Body of pancreas (tissue), 4 donors: ENCODE data around the gene TBX20. TPM values are rescaled to one million over a fixed set of nuclear protein-coding genes. Genes with fewer than 3 reads are reported as not detected.

ENCODE experiments used
- ATAC-seq: fragments of 150-250 bp; one replicate; pipeline ENCODE4 v1.9.1; 2016
- DNase-seq, 4 donors: peaks; one replicate each; pipeline ENCODE4 v3.0.0-alpha.2; 2019
- H3K27ac ChIP-seq, 4 donors: fragments of 200-600 bp; sonication (generic); 1 replicate in 3 of 4; 2 replicates in 1 of 4; pipeline versions ENCODE4 v1.5.1 to v1.6.1; 2016 to 2019; ENCODE audit warnings: mild to moderate bottlenecking in 1 of 4, mixed read lengths in 1 of 4, moderate library complexity in 1 of 4
- H3K27me3 ChIP-seq, 2 donors: fragments of 200-600 bp; sonication (generic); one replicate each; pipeline ENCODE4 v1.6.0; 2016; ENCODE audit warnings: mild to moderate bottlenecking in 1 of 2
- H3K36me3 ChIP-seq, 2 donors: fragments of 200-600 bp; sonication (generic); replicated peaks in 1 of 2; 2 replicates each; pipeline ENCODE4 v1.5.1; 2016; ENCODE audit warnings: low read depth in 2 of 2; ENCODE audit not compliant: insufficient read depth in 1 of 2
- H3K4me1 ChIP-seq: fragments of 200-600 bp; sonication (generic); one replicate; pipeline ENCODE4 v1.6.0; 2016
- H3K4me3 ChIP-seq, 2 donors: fragments of 200-600 bp; sonication (generic); 1 replicate in 1 of 2; 2 replicates in 1 of 2; pipeline ENCODE4 v1.5.1; 2016 to 2019
- H3K9me3 ChIP-seq, 3 donors: fragments of 200-600 bp; sonication (generic); 1 replicate in 2 of 3; 2 replicates in 1 of 3; pipeline ENCODE4 v1.5.1; 2016
- POLR2A ChIP-seq, 3 donors: fragments of 450-650 bp; IDR thresholded peaks; one replicate each; pipeline ENCODE4 v1.6.1; 2016; ENCODE audit warnings: antibody characterized with exemption in 3 of 3, mild to moderate bottlenecking in 2 of 3
- WGBS, 2 donors: methylation state at CpG; one replicate each; pipeline ENCODE4 v1.1.5; 2017; 5-methylcytosine and 5-hydroxymethylcytosine counted together
- intact Hi-C: fragments of 100-400 bp; cut with DNase I; formaldehyde crosslinking; loops from one replicate; pipeline ENCODE4 v1.15.1; 2023
- total RNA-seq, 2 donors: library from RNA; depleted of rRNA; stranded (reverse); fragments of >200 nt; gene quantifications; one replicate each; pipeline ENCODE4 v1.1.0, GENCODE V29; 2016
- TF ChIP-seq, protein P1 (sequence below), 7 experiments: fragments of 450-650 bp in 4 of 7; fragments of 200-600 bp in 3 of 7; sonication (generic) in 3 of 7; IDR thresholded peaks; one replicate each; pipeline ENCODE4 v1.5.1; 2016 to 2019; ENCODE audit warnings: antibody characterized with exemption in 7 of 7

The TBX20 gene
- total RNA-seq, 2 donors from 2014 or later, result not detected

DNA sequence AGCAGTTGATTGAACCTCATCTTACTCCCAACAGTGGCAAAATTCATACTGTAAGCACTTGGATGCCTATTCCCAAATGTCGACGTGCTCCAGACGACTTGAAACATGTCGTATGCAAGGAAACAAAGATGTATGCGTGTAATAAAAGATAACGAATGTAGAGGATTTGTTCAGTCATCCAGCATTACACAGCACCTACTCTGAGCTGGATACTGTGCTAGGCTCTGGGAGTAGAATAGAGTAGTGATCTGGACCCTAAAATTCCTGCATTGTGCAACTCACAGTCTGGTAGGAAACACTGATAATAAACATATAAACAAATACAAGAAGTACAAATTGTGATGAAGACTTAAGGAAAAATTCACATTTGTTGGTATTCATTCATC is 5.6 kb upstream of the TBX20 start:
- no peak overlapping the region for H3K27ac ChIP-seq
- TF ChIP-seq, protein P1, sequence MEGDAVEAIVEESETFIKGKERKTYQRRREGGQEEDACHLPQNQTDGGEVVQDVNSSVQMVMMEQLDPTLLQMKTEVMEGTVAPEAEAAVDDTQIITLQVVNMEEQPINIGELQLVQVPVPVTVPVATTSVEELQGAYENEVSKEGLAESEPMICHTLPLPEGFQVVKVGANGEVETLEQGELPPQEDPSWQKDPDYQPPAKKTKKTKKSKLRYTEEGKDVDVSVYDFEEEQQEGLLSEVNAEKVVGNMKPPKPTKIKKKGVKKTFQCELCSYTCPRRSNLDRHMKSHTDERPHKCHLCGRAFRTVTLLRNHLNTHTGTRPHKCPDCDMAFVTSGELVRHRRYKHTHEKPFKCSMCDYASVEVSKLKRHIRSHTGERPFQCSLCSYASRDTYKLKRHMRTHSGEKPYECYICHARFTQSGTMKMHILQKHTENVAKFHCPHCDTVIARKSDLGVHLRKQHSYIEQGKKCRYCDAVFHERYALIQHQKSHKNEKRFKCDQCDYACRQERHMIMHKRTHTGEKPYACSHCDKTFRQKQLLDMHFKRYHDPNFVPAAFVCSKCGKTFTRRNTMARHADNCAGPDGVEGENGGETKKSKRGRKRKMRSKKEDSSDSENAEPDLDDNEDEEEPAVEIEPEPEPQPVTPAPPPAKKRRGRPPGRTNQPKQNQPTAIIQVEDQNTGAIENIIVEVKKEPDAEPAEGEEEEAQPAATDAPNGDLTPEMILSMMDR (IDR thresholded peaks at IDR 0.05), result no peak
- no peak for TF ChIP-seq POLR2A (IDR thresholded peaks at IDR 0.05)
- H3K4me1 ChIP-seq, result peaks cover 12% of the 10 kb centered on the region
- intact Hi-C loops, result no loop called here
- H3K27me3 ChIP-seq, result peaks cover 0 to 24% of the 10 kb centered on the region in 2 donors
- no peak for ATAC-seq
- 6 to 13% methylated on average over 6 of the region's 6 CpGs for WGBS, 2 donors
- no peaks in the 10 kb centered on the region for H3K9me3 ChIP-seq
- H3K36me3 ChIP-seq, result no peaks in the 10 kb centered on the region
- DNase-seq, result no peak
- no peak overlapping the region for H3K4me3 ChIP-seq

DNA sequence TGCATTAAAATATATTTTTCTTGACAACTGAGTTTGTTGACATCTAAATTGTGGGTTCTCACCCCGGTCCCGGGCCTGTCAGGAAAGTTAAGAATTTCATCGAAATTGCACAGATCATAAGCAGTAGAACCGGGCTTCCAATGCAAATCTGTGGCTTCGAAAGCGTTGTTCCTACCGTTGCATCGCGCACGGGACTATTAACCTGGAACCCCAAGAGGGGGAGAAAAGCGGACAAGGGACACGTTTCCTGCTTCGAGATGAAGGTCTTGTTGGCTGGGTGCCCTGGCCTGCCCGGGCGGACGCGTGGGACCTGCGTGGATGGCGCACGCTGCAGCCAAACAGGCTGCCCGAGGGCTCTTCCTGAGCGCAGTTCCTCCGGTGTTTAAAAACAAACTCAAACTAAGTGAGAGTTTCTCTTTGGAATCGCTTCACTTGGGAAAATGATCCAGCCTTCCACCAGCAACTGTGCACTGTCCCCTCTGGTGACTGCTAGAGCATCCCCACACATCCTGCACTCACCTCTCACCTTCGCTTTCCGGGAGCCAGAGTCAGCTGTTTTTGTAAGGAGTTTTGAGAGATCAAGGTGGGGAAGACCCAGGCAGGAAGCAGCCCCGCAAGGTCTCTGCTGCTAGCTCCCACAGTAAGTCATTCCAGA is 5.1 kb upstream of the TBX20 start:
- Histone ChIP-seq H3K4me1 (peaks cover 12% of the 10 kb centered on the region), H3K27ac (no peak overlapping the region), H3K36me3 (no peaks in the 10 kb centered on the region), H3K4me3 (no peak overlapping the region), H3K27me3 (peaks cover 0 to 26% of the 10 kb centered on the region in 2 donors), H3K9me3 (no peaks in the 10 kb centered on the region)
- 7 to 9% methylated on average over 17 to 27 of the region's 27 CpGs for WGBS, 2 donors
- ATAC-seq, result no peak
- intact Hi-C loops, result no loop called here
- TF ChIP-seq, protein P1 (IDR thresholded peaks at IDR 0.05), result no peak
- TF ChIP-seq POLR2A (IDR thresholded peaks at IDR 0.05), result no peak
- DNase-seq, result no peak

DNA sequence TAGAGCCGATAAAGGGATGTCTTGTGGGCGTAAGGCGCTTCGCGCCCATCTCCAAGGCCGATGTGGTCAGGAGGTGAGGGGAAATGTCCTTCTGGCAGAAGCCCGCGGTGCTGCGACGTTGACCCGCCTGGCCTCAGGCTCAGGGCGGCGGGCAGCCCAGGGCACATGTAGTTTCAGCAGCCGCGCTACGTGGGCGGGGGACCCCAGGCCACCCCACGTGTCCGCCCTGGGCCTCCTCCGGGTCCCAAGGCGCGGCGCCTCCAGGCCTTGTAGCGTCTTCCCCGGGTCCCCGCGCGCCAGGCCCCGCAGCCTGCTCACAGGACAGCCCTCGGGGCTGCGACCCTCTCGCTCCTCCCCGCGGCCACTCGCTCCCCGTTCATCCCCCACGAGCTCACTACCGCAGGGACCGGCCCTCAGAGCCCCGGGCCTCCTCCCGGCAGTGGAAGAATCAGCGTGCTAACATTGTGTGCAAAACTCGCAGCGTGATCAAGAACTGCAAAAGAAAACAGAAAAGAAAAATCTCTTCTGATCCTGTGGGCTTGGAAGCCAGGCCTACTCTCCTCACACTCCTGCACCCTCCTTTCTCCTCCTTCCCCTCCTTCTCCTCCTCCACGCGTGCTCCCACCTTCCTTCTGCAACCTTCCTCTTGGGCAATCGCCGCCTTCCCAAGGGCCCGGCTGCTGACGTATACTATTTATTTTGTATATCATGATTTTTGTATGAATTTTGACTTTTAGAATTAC is 4.4 kb upstream of the TBX20 start:
- H3K27me3 ChIP-seq, result peaks cover 0 to 33% of the 10 kb centered on the region in 2 donors
- ATAC-seq (no peak), DNase-seq (no peak)
- WGBS, 2 donors, result 5% methylated on average over 22 to 50 of the region's 50 CpGs
- H3K9me3 ChIP-seq, result no peaks in the 10 kb centered on the region
- H3K4me3 ChIP-seq, result no peak overlapping the region
- H3K36me3 ChIP-seq, result no peaks in the 10 kb centered on the region
- intact Hi-C loops, result no loop called here
- no peak for TF ChIP-seq POLR2A (IDR thresholded peaks at IDR 0.05)
- TF ChIP-seq, protein P1 (IDR thresholded peaks at IDR 0.05), result no peak
- peaks cover 19% of the 10 kb centered on the region for H3K4me1 ChIP-seq
- no peak overlapping the region for H3K27ac ChIP-seq

DNA sequence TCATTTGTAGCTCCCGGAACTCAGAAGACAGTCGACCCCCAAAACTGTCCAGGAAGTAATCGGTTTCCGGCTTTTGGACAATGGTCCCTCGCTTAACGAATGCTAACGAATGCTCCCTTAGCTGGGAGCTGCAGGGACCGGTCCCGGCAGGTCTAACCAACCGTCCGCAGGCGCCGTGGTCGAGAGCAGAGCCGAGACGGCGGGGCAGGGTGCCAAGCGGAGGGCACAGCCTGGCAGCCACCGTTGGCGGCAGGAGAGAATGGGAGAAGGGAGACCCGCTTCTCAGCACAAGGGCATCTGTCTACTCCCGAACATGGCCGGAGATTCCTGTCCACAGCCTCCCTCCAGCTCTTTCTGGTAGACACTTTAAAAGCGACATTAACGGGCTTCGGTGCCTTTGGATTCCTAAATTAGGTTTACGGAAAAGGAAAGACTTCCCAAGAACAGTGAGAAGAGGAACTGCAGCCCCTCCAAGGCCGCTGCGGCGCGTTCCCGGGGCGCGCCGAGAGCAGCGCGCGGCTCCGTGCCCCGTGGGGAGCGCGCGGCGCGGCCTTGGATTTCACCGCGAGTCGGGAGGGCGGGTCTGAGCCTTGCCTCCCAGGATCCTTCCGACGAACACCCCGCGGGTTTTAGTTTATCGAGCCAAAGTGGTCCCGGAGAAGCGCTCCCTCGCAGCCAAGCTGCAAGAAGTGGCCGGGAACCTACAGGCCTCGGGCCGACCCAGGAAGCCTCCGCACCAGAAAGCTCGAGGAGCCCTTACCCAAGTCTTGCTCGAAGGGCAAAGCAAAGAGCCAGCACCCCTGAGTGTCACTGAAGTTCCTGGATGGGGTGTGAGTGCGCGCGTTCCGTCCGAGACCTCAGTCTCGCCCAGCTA is 3.6 kb upstream of the TBX20 start:
- Histone ChIP-seq H3K36me3 (no peaks in the 10 kb centered on the region), H3K9me3 (no peaks in the 10 kb centered on the region), H3K27me3 (peaks cover 0 to 35% of the 10 kb centered on the region in 2 donors), H3K4me1 (peaks cover 21% of the 10 kb centered on the region), H3K4me3 (no peak overlapping the region), H3K27ac (no peak overlapping the region)
- 2 to 6% methylated on average over 35 to 69 of the region's 69 CpGs for WGBS, 2 donors
- no peak for ATAC-seq
- TF ChIP-seq, protein P1 (IDR thresholded peaks at IDR 0.05), result no peak
- TF ChIP-seq POLR2A (IDR thresholded peaks at IDR 0.05), result no peak
- intact Hi-C loops, result no loop called here
- DNase-seq, result no peak
